Psoas muscle (tissue), 8 donors: Measurements from ENCODE around the gene MDC1. TPM values are rescaled to one million over a fixed set of nuclear protein-coding genes. Genes with fewer than 3 reads are reported as not detected.
A peak's percentile ranks its signal among the peaks of the same experiment; 100 is the strongest.

Experiments used
- ATAC-seq, 4 donors: fragments of 200-7000 bp; cut with Tn5 transposase; one replicate each; pipeline ENCODE4 v1.9.1; 2020; ENCODE audit warnings: moderate library complexity in 3 of 4, mild to moderate bottlenecking in 2 of 4
- DNase-seq, 2 donors: peaks; one replicate each; pipeline ENCODE4 v3.0.0-alpha.2; 2020
- H3K27ac ChIP-seq: fragments of 200-600 bp; one replicate; pipeline ENCODE4 v1.8.0; 2022
- H3K27me3 ChIP-seq, 3 donors: fragments of 200-600 bp in 1 of 3; one replicate each; pipeline versions ENCODE4 v1.6.1 to v1.8.0; 2013 to 2022; ENCODE audit warnings: low read length in 2 of 3, mild to moderate bottlenecking in 2 of 3, moderate library complexity in 1 of 3; ENCODE audit not compliant: insufficient read depth in 3 of 3
- H3K36me3 ChIP-seq, 2 donors: fragments of 200-600 bp in 1 of 2; one replicate each; pipeline versions ENCODE4 v1.6.1 to v1.8.0; 2013 to 2022; ENCODE audit warnings: low read depth in 1 of 2, mild to moderate bottlenecking in 1 of 2, moderate library complexity in 1 of 2; ENCODE audit not compliant: insufficient read depth in 1 of 2
- H3K4me1 ChIP-seq: fragments of 200-600 bp; one replicate; pipeline ENCODE4 v1.8.0; 2022
- H3K4me3 ChIP-seq: fragments of 200-600 bp; one replicate; pipeline ENCODE4 v1.8.0; 2022; ENCODE audit warnings: mild to moderate bottlenecking
- H3K9me3 ChIP-seq: fragments of 200-600 bp; one replicate; pipeline ENCODE4 v1.8.0; 2022
- CTCF ChIP-seq: fragments of 200-600 bp; IDR thresholded peaks from one replicate; pipeline ENCODE4 v1.8.0; 2022; ENCODE audit warnings: antibody characterized with exemption
- WGBS, 3 donors: extraction: QIAGEN DNeasy Blood & Tissue Kit; methylation state at CpG; one replicate each; pipeline versions ENCODE4 v1.1.6 to v1.1.7; 2013; 5-methylcytosine and 5-hydroxymethylcytosine counted together
- intact Hi-C, 2 donors: fragments of 100-400 bp; cut with DNase I; formaldehyde crosslinking; loops; one replicate each; pipeline versions ENCODE4 v1.11.0 to v1.14.2; 2022
- polyA plus RNA-seq, 3 donors: library from polyadenylated mRNA; stranded (reverse); fragments of 200-250 nt; gene quantifications; one replicate each; pipeline ENCODE4 v1.2.3, GENCODE V29; 2013
- total RNA-seq, 4 donors: library from RNA; stranded (reverse); fragmentation: NEBNext Ultra II Directional in 2 of 4; extraction: Animal tissue kit (Norgen Biotek cat#: 25700) in 2 of 4; gene quantifications; one replicate each; pipeline versions ENCODE4 v1.2.1 to v1.2.4, GENCODE V29; 2021 to 2023
- donor health status: healthy with polysubstance abuse.
- donor health status: DM: no; HTN: no; CAD: no; lungs with moderate emphysema.
- donor health status: Bipolar disorder and iron deficiency.
- donor health status: healthy.
- donor health status: DM: yes; HTN: yes; CAD: no.
- donor health status: DM: no; HTN: no; CAD: no.
- donor health status: DM: no; HTN: no; CAD: no.
- donor health status: DM: yes; HTN: yes; CAD: no.

Gene MDC1
- total and polyA plus RNA-seq, 7 donors, result 4.1 to 18.0 (median 12.7) TPM

- WGBS, 3 donors, result 78 to 86% (median 80%) methylated on average over 11 of the region's 11 CpGs
- Histone ChIP-seq H3K36me3 (peaks cover 0 to 7% of the 10 kb centered on the region in 2 donors), H3K4me1 (peaks cover 27% of the 10 kb centered on the region), H3K27ac (peak overlapping the region; percentile 91), H3K27me3 (no peaks in the 10 kb centered on the region), H3K9me3 (no peaks in the 10 kb centered on the region), H3K4me3 (peak overlapping the region; percentile 85)
- TF ChIP-seq CTCF, result no peak
- DNase-seq, result no peak
- no peak for ATAC-seq
- intact Hi-C loops, result loop anchor here in 1 of 2 donors (10.0 kb wide), 1 partner anchor 396 kb away; no protein-coding TSS in a partner anchor
These were observed 27.8 kb downstream of the MDC1 start for GRCh38 chr6:30689022-30689865.

GRCh38 chr6:30688569-30688968 lies 28.5 kb downstream of the MDC1 start:
- TF ChIP-seq CTCF, result no peak
- WGBS, 3 donors, result 78 to 82% (median 81%) methylated on average over 9 of the region's 9 CpGs
- no peaks in the 10 kb centered on the region for H3K9me3 ChIP-seq
- no peaks in the 10 kb centered on the region for H3K27me3 ChIP-seq
- H3K4me1 ChIP-seq, result peaks cover 27% of the 10 kb centered on the region
- ATAC-seq, result no peak
- H3K36me3 ChIP-seq, result peaks cover 0 to 7% of the 10 kb centered on the region in 2 donors
- intact Hi-C loops, result loop anchor here in 1 of 2 donors (10.0 kb wide), 1 partner anchor 396 kb away; no protein-coding TSS in a partner anchor
- no peak for DNase-seq
- H3K4me3 ChIP-seq, result peak overlapping the region; percentile 85
- peak overlapping the region; percentile 91 for H3K27ac ChIP-seq

- TF ChIP-seq CTCF, result no peak
- Histone ChIP-seq H3K9me3 (no peaks in the 10 kb centered on the region), H3K36me3 (peaks cover 0 to 7% of the 10 kb centered on the region in 2 donors), H3K4me3 (peak overlapping the region; percentile 85), H3K27me3 (no peaks in the 10 kb centered on the region), H3K4me1 (peaks cover 29% of the 10 kb centered on the region), H3K27ac (peak overlapping the region; percentile 91)
- 16 to 18% (median 16%) methylated on average over 21 to 22 of the region's 22 CpGs for WGBS, 3 donors
- no peak for ATAC-seq
- DNase-seq, result peak; percentile 49 to 71
- intact Hi-C loops, result loop anchor here in 1 of 2 donors (2.0 to 10.0 kb wide), 2 partner anchors 33 to 397 kb away; partner anchors contain the start of gene TUBB
These were observed 29.2 kb downstream of the MDC1 start for GRCh38 chr6:30687659-30688431.

- Histone ChIP-seq H3K27ac (peak overlapping the region; percentile 91), H3K9me3 (no peaks in the 10 kb centered on the region), H3K4me1 (peaks cover 35% of the 10 kb centered on the region), H3K27me3 (no peaks in the 10 kb centered on the region), H3K36me3 (peaks cover 0 to 7% of the 10 kb centered on the region in 2 donors), H3K4me3 (peak overlapping the region; percentile 85)
- peak; percentile 97 to 99 for DNase-seq
- no peak for TF ChIP-seq CTCF
- WGBS, 3 donors, result 1 to 2% (median 2%) methylated on average over 36 to 52 of the region's 52 CpGs
- ATAC-seq, result peak; percentile 77 to 82 (median 80)
- intact Hi-C loops, result loop anchor here in 1 of 2 donors (2.0 to 10.0 kb wide), 2 partner anchors 34 to 398 kb away; partner anchors contain the start of gene TUBB
These were observed 30.0 kb downstream of the MDC1 start for GRCh38 chr6:30686908-30687658.
